ENCODE results near the gene PRTG. TPM values are rescaled to one million over a fixed set of nuclear protein-coding genes. Genes with fewer than 3 reads are reported as not detected.
"Not testable (repeated sequence)": the region's sequence is repeated elsewhere in the genome, so short reads cannot be mapped to it uniquely, and the experiment has no call there.

Gene PRTG
- polyA plus RNA-seq, 4 donors: 7.0 to 16.0 (median 12.8) TPM

- no peak for DNase-seq (ENCODE audit: low read depth in 4 of 4, low spot score in 3 of 4)
Observed at GRCh38 chr15:55707518-55707917, 35.4 kb downstream of the PRTG start.

- no peak for DNase-seq (ENCODE audit: low read depth in 4 of 4, low spot score in 3 of 4)
Observed at GRCh38 chr15:55703873-55704301, 39.1 kb downstream of the PRTG start.

GRCh38 chr15:55700876-55701275 lies 42.1 kb downstream of the PRTG start:
- no peak for DNase-seq (ENCODE audit: low read depth in 4 of 4, low spot score in 3 of 4)

- DNase-seq (ENCODE audit: low read depth in 4 of 4, low spot score in 3 of 4): no peak
Observed at GRCh38 chr15:55698653-55699052, 44.3 kb downstream of the PRTG start.

GRCh38 chr15:55696221-55696620 lies 46.7 kb downstream of the PRTG start:
- DNase-seq (ENCODE audit: low read depth in 4 of 4, low spot score in 3 of 4): no peak

- DNase-seq (ENCODE audit: low read depth in 4 of 4, low spot score in 3 of 4): no peak
Observed at GRCh38 chr15:55695432-55695831, 47.5 kb downstream of the PRTG start.

GRCh38 chr15:55694652-55695150 lies 48.3 kb downstream of the PRTG start:
- peak; percentile 29 to 71 (median 44) for DNase-seq (ENCODE audit: low read depth in 4 of 4, low spot score in 3 of 4)

GRCh38 chr15:55693116-55693515 lies 49.8 kb downstream of the PRTG start:
- not testable (repeated sequence) for DNase-seq (ENCODE audit: low read depth in 4 of 4, low spot score in 3 of 4)

- no peak for DNase-seq (ENCODE audit: low read depth in 4 of 4, low spot score in 3 of 4)
Observed at GRCh38 chr15:55687792-55688191, 55.2 kb downstream of the PRTG start.

- DNase-seq (ENCODE audit: low read depth in 4 of 4, low spot score in 3 of 4): no peak
Observed at GRCh38 chr15:55685286-55685685, 57.7 kb downstream of the PRTG start.

GRCh38 chr15:55683376-55683775 lies 59.6 kb downstream of the PRTG start:
- no peak for DNase-seq (ENCODE audit: low read depth in 4 of 4, low spot score in 3 of 4)

GRCh38 chr15:55681631-55682030 lies 61.3 kb downstream of the PRTG start:
- DNase-seq (ENCODE audit: low read depth in 4 of 4, low spot score in 3 of 4): no peak

GRCh38 chr15:55676507-55676906 lies 66.4 kb downstream of the PRTG start:
- DNase-seq (ENCODE audit: low read depth in 4 of 4, low spot score in 3 of 4): no peak

- peak in 1 of 4 donors; percentile 36 for DNase-seq (ENCODE audit: low read depth in 4 of 4, low spot score in 3 of 4)
Observed at GRCh38 chr15:55673287-55673686, 69.7 kb downstream of the PRTG start.

- DNase-seq (ENCODE audit: low read depth in 4 of 4, low spot score in 3 of 4): peak in 1 of 4 donors; percentile 45
Observed at GRCh38 chr15:55669270-55669669, 73.7 kb downstream of the PRTG start.

- no peak for DNase-seq (ENCODE audit: low read depth in 4 of 4, low spot score in 3 of 4)
Observed at GRCh38 chr15:55665605-55666227, 77.2 kb downstream of the PRTG start.

GRCh38 chr15:55661428-55661827 lies 81.5 kb downstream of the PRTG start:
- DNase-seq (ENCODE audit: low read depth in 4 of 4, low spot score in 3 of 4): no peak

GRCh38 chr15:55660153-55660552 lies 82.8 kb downstream of the PRTG start:
- DNase-seq (ENCODE audit: low read depth in 4 of 4, low spot score in 3 of 4): no peak

GRCh38 chr15:55659481-55659880 lies 83.5 kb downstream of the PRTG start:
- no peak for DNase-seq (ENCODE audit: low read depth in 4 of 4, low spot score in 3 of 4)

- DNase-seq (ENCODE audit: low read depth in 4 of 4, low spot score in 3 of 4): no peak
Observed at GRCh38 chr15:55658886-55659285, 84.1 kb downstream of the PRTG start.

- no peak for DNase-seq (ENCODE audit: low read depth in 4 of 4, low spot score in 3 of 4)
Observed at GRCh38 chr15:55654561-55655031, 88.4 kb downstream of the PRTG start.

- no peak for DNase-seq (ENCODE audit: low read depth in 4 of 4, low spot score in 3 of 4)
Observed at GRCh38 chr15:55652909-55653495, 90.0 kb downstream of the PRTG start.

Data from left renal pelvis (tissue), 4 donors.